ENCODE results near the gene VAV3. TPM values are rescaled to one million over a fixed set of nuclear protein-coding genes. Genes with fewer than 3 reads are reported as not detected.
A peak's percentile ranks its signal among the peaks of the same experiment; 100 is the strongest.

Gene VAV3
- total and polyA plus RNA-seq, 10 of the 15 experiments (the other 5 are each of a cell fraction or from before 2014, with no cell fraction given), result 0.84 to 5.5 (median 3.4) TPM

GRCh38 chr1:107936498-107937481 lies 28.2 kb downstream of the VAV3 start (continued):
- TF ChIP-seq, protein P1, sequence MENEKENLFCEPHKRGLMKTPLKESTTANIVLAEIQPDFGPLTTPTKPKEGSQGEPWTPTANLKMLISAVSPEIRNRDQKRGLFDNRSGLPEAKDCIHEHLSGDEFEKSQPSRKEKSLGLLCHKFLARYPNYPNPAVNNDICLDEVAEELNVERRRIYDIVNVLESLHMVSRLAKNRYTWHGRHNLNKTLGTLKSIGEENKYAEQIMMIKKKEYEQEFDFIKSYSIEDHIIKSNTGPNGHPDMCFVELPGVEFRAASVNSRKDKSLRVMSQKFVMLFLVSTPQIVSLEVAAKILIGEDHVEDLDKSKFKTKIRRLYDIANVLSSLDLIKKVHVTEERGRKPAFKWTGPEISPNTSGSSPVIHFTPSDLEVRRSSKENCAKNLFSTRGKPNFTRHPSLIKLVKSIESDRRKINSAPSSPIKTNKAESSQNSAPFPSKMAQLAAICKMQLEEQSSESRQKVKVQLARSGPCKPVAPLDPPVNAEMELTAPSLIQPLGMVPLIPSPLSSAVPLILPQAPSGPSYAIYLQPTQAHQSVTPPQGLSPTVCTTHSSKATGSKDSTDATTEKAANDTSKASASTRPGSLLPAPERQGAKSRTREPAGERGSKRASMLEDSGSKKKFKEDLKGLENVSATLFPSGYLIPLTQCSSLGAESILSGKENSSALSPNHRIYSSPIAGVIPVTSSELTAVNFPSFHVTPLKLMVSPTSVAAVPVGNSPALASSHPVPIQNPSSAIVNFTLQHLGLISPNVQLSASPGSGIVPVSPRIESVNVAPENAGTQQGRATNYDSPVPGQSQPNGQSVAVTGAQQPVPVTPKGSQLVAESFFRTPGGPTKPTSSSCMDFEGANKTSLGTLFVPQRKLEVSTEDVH (IDR thresholded peaks at IDR 0.05; ENCODE audit: low read depth, partially characterized antibody), result no peak
- TF ChIP-seq IKZF1 (conservative IDR thresholded peaks at IDR 0.05), result peak; percentile 75
- peak; percentile 55 to 63; a peak in 3 of 4 replicates for TF ChIP-seq BHLHE40 (IDR thresholded peaks at IDR 0.05; ENCODE audit: borderline replicate concordance in 1 of 2, low read depth in 2 of 2, low read length in 1 of 2)
- TF ChIP-seq, protein P2, sequence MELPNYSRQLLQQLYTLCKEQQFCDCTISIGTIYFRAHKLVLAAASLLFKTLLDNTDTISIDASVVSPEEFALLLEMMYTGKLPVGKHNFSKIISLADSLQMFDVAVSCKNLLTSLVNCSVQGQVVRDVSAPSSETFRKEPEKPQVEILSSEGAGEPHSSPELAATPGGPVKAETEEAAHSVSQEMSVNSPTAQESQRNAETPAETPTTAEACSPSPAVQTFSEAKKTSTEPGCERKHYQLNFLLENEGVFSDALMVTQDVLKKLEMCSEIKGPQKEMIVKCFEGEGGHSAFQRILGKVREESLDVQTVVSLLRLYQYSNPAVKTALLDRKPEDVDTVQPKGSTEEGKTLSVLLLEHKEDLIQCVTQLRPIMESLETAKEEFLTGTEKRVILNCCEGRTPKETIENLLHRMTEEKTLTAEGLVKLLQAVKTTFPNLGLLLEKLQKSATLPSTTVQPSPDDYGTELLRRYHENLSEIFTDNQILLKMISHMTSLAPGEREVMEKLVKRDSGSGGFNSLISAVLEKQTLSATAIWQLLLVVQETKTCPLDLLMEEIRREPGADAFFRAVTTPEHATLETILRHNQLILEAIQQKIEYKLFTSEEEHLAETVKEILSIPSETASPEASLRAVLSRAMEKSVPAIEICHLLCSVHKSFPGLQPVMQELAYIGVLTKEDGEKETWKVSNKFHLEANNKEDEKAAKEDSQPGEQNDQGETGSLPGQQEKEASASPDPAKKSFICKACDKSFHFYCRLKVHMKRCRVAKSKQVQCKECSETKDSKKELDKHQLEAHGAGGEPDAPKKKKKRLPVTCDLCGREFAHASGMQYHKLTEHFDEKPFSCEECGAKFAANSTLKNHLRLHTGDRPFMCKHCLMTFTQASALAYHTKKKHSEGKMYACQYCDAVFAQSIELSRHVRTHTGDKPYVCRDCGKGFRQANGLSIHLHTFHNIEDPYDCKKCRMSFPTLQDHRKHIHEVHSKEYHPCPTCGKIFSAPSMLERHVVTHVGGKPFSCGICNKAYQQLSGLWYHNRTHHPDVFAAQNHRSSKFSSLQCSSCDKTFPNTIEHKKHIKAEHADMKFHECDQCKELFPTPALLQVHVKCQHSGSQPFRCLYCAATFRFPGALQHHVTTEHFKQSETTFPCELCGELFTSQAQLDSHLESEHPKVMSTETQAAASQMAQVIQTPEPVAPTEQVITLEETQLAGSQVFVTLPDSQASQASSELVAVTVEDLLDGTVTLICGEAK (IDR thresholded peaks at IDR 0.05; ENCODE audit: borderline replicate concordance), result no peak
- TF ChIP-seq MTA2 (IDR thresholded peaks at IDR 0.05; ENCODE audit: low read depth), result peak; percentile 90; the same call in 1 of the 2 replicates
- TF ChIP-seq BACH1 (IDR thresholded peaks at IDR 0.05; ENCODE audit: borderline replicate concordance), result peak; percentile 34; the same call in 1 of the 2 replicates
- no peak for TF ChIP-seq CEBPZ (IDR thresholded peaks at IDR 0.05; ENCODE audit: low read depth, low read length)
- no peak for TF ChIP-seq ZNF687 (IDR thresholded peaks at IDR 0.05)
- peak; percentile 60; the same call in 1 of the 2 replicates for TF ChIP-seq MTA3 (IDR thresholded peaks at IDR 0.05; ENCODE audit: borderline replicate concordance, low read length)
- TF ChIP-seq CEBPB (IDR thresholded peaks at IDR 0.05; ENCODE audit: borderline replicate concordance in 1 of 2, low read depth in 2 of 2, low read length in 2 of 2), result no peak

Data from GM12878 (cell line).